Measurements from ENCODE around the gene FZD7. TPM values are rescaled to one million over a fixed set of nuclear protein-coding genes. Genes with fewer than 3 reads are reported as not detected.

Gene FZD7
- total RNA-seq, 2 donors from 2014 or later = 16.1 to 26.1 TPM

- Histone ChIP-seq H3K4me1 (replicated peaks) (no peaks in the 10 kb centered on the region), H3K9me3 (no peaks in the 10 kb centered on the region), H3K4me3 (peak overlapping the region; percentile 63 to 77), H3K27me3 (replicated peaks; ENCODE audit: insufficient read depth) (no peaks in the 10 kb centered on the region), H3K27ac (peak overlapping the region; percentile 90 to 95), H3K36me3 (no peaks in the 10 kb centered on the region)
- intact Hi-C loops (cut with DNase I) = loop anchor here (2.0 to 5.0 kb wide), 4 partner anchors 117 to 239 kb away; no protein-coding TSS in a partner anchor
- TF ChIP-seq CTCF (IDR thresholded peaks at IDR 0.05) = peak in 3 of 4 experiments; percentile 37 to 61 (median 48)
- TF ChIP-seq POLR2AphosphoS5 (IDR thresholded peaks at IDR 0.05) = no peak
- no peak for TF ChIP-seq POLR2A (IDR thresholded peaks at IDR 0.05)
- peak; percentile 54 for DNase-seq (ENCODE audit: low spot score)
- 9% methylated on average over 69 of the region's 78 CpGs for WGBS
Observed at GRCh38 chr2:202035089-202035940, 1.7 kb downstream of the FZD7 start.

- WGBS = 13% methylated on average over 32 of the region's 32 CpGs
- H3K36me3 ChIP-seq = no peaks in the 10 kb centered on the region
- H3K27me3 ChIP-seq (replicated peaks; ENCODE audit: insufficient read depth) = no peaks in the 10 kb centered on the region
- H3K4me1 ChIP-seq (replicated peaks) = no peaks in the 10 kb centered on the region
- intact Hi-C loops (cut with DNase I) = loop anchor here (2.0 to 5.0 kb wide), 4 partner anchors 116 to 239 kb away; no protein-coding TSS in a partner anchor
- TF ChIP-seq POLR2A (IDR thresholded peaks at IDR 0.05) (no peak), CTCF (IDR thresholded peaks at IDR 0.05) (no peak), POLR2AphosphoS5 (IDR thresholded peaks at IDR 0.05) (no peak)
- peak; percentile 9 for DNase-seq (ENCODE audit: low spot score)
- H3K27ac ChIP-seq = peak overlapping the region; percentile 90 to 95
- H3K9me3 ChIP-seq = no peaks in the 10 kb centered on the region
- H3K4me3 ChIP-seq = peak overlapping the region; percentile 63 to 77
Observed at GRCh38 chr2:202035941-202036372, 2.3 kb downstream of the FZD7 start.

- intact Hi-C loops (cut with DNase I) = loop anchor here (5.0 kb wide), 2 partner anchors 116 to 136 kb away; no protein-coding TSS in a partner anchor
- Histone ChIP-seq H3K36me3 (no peaks in the 10 kb centered on the region), H3K4me1 (replicated peaks) (no peaks in the 10 kb centered on the region), H3K4me3 (peak overlapping the region; percentile 63 to 77), H3K9me3 (no peaks in the 10 kb centered on the region), H3K27ac (peak overlapping the region; percentile 90 to 95), H3K27me3 (replicated peaks; ENCODE audit: insufficient read depth) (no peaks in the 10 kb centered on the region)
- no peak for DNase-seq (ENCODE audit: low spot score)
- TF ChIP-seq POLR2A (IDR thresholded peaks at IDR 0.05) = no peak
- no peak for TF ChIP-seq POLR2AphosphoS5 (IDR thresholded peaks at IDR 0.05)
- TF ChIP-seq CTCF (IDR thresholded peaks at IDR 0.05) = no peak
- 19% methylated on average over 15 of the region's 15 CpGs for WGBS
Observed at GRCh38 chr2:202036601-202037037, 3.0 kb downstream of the FZD7 start.

GRCh38 chr2:202037086-202037485 is 3.4 kb downstream of the FZD7 start:
- Histone ChIP-seq H3K9me3 (no peaks in the 10 kb centered on the region), H3K4me1 (replicated peaks) (no peaks in the 10 kb centered on the region), H3K27me3 (replicated peaks; ENCODE audit: insufficient read depth) (no peaks in the 10 kb centered on the region), H3K4me3 (peak overlapping the region; percentile 63 to 77), H3K36me3 (no peaks in the 10 kb centered on the region), H3K27ac (peak overlapping the region; percentile 90 to 95)
- intact Hi-C loops (cut with DNase I) = loop anchor here (5.0 kb wide), 2 partner anchors 115 to 135 kb away; no protein-coding TSS in a partner anchor
- DNase-seq (ENCODE audit: low spot score) = no peak
- TF ChIP-seq POLR2AphosphoS5 (IDR thresholded peaks at IDR 0.05) (peak; percentile 84), POLR2A (IDR thresholded peaks at IDR 0.05) (no peak)
- WGBS = 12% methylated on average over 7 of the region's 7 CpGs

- no peaks in the 10 kb centered on the region for H3K4me1 ChIP-seq (replicated peaks)
- H3K9me3 ChIP-seq = no peaks in the 10 kb centered on the region
- H3K27ac ChIP-seq = peak overlapping the region; percentile 90 to 95
- WGBS = 18% methylated on average over 4 of the region's 4 CpGs
- H3K36me3 ChIP-seq = no peaks in the 10 kb centered on the region
- TF ChIP-seq CTCF (IDR thresholded peaks at IDR 0.05) (no peak), POLR2AphosphoS5 (IDR thresholded peaks at IDR 0.05) (no peak), POLR2A (IDR thresholded peaks at IDR 0.05) (no peak)
- H3K27me3 ChIP-seq (replicated peaks; ENCODE audit: insufficient read depth) = no peaks in the 10 kb centered on the region
- DNase-seq (ENCODE audit: low spot score) = peak; percentile 12
- intact Hi-C loops (cut with DNase I) = loop anchor here (5.0 kb wide), 2 partner anchors 114 to 134 kb away; no protein-coding TSS in a partner anchor
- H3K4me3 ChIP-seq = no peak overlapping the region
Observed at GRCh38 chr2:202038471-202039277, 5.0 kb downstream of the FZD7 start.
